Heart left ventricle (tissue), 16 donors: Measurements from ENCODE around the gene KATNBL1. TPM values are rescaled to one million over a fixed set of nuclear protein-coding genes. Genes with fewer than 3 reads are reported as not detected.

Experiments used
- ATAC-seq, 4 donors: fragments of 200-7000 bp; cut with Tn5 transposase; one replicate each; pipeline ENCODE4 v1.9.1; 2020 to 2022; ENCODE audit warnings: moderate library complexity in 4 of 4, mild to moderate bottlenecking in 3 of 4, moderate number of reproducible peaks in 1 of 4
- DNase-seq, 5 donors: peaks; one replicate each; pipeline ENCODE4 v3.0.0-alpha.2; 2020
- H3K27ac ChIP-seq, 12 donors: fragments of 200-600 bp; sonication (generic) in 4 of 12; one replicate each; pipeline versions ENCODE4 v1.5.0 to v1.8.0; 2016 to 2022; ENCODE audit warnings: mild to moderate bottlenecking in 2 of 12
- H3K27me3 ChIP-seq, 9 donors: fragments of 200-600 bp; sonication (generic) in 2 of 9; one replicate each; pipeline versions ENCODE4 v1.5.1 to v1.8.0; 2016 to 2022; ENCODE audit warnings: mild to moderate bottlenecking in 3 of 9
- H3K36me3 ChIP-seq, 9 donors: fragments of 200-600 bp; sonication (generic) in 2 of 9; one replicate each; pipeline versions ENCODE4 v1.5.0 to v1.8.0; 2018 to 2022; ENCODE audit warnings: mild to moderate bottlenecking in 2 of 9
- H3K4me1 ChIP-seq, 12 donors: fragments of 200-600 bp; sonication (generic) in 4 of 12; one replicate each; pipeline versions ENCODE4 v1.5.0 to v1.8.0; 2016 to 2022; ENCODE audit warnings: mild to moderate bottlenecking in 3 of 12
- H3K4me3 ChIP-seq, 12 donors: fragments of 200-600 bp; sonication (generic) in 4 of 12; one replicate each; pipeline versions ENCODE4 v1.5.0 to v1.8.0; 2017 to 2022; ENCODE audit warnings: mild to moderate bottlenecking in 9 of 12, moderate library complexity in 4 of 12
- H3K9me3 ChIP-seq, 12 donors: fragments of 200-600 bp; sonication (generic) in 4 of 12; one replicate each; pipeline versions ENCODE4 v1.5.0 to v1.8.0; 2016 to 2022; ENCODE audit warnings: mild to moderate bottlenecking in 1 of 12
- POLR2A ChIP-seq, 2 donors: fragments of 450-650 bp; IDR thresholded peaks; one replicate each; pipeline ENCODE4 v1.6.1; 2017; ENCODE audit warnings: antibody characterized with exemption in 2 of 2, mild to moderate bottlenecking in 2 of 2, moderate library complexity in 2 of 2
- WGBS, 4 donors: extraction: QIAGEN DNeasy Blood & Tissue Kit in 2 of 4; methylation state at CpG; one replicate each; pipeline versions ENCODE4 v1.1.5 to v1.1.7; 2013 to 2018; 5-methylcytosine and 5-hydroxymethylcytosine counted together
- intact Hi-C, 10 donors: fragments of 100-400 bp; cut with DNase I; formaldehyde crosslinking; loops; one replicate each; pipeline versions ENCODE4 v1.11.1 to v1.14.2; 2022
- long read RNA-seq, 3 donors: library from polyadenylated mRNA; unstranded; transcript quantifications; one replicate each; pipeline ENCODE4 v2.0.0, GENCODE V29; 2020 to 2021
- polyA plus RNA-seq, 2 donors: library from polyadenylated mRNA; stranded (reverse); fragments of 200-250 nt; gene quantifications; one replicate each; pipeline ENCODE4 v1.2.3, GENCODE V29; 2013
- total RNA-seq, 9 donors: library from RNA; depleted of rRNA in 2 of 9; stranded (reverse); fragments of >200 nt in 2 of 9; fragmentation: NEBNext Ultra II Directional in 3 of 9; extraction: Animal tissue kit (Norgen Biotek cat#: 25700) in 3 of 9; gene quantifications; one replicate each; pipeline versions ENCODE4 v1.1.0 to v1.2.4, GENCODE V29; 2016 to 2023
- TF ChIP-seq, protein P1 (sequence below), 12 donors: fragments of 200-600 bp; sonication (generic) in 4 of 12; IDR thresholded peaks; one replicate each; pipeline versions ENCODE4 v1.5.0 to v1.8.0; 2018 to 2022; ENCODE audit warnings: antibody characterized with exemption in 12 of 12, mild to moderate bottlenecking in 5 of 12
- donor health status: ischemic (EF 13 %, LVEDD 7.1; RV severe dilation, severe dysfunction).
- donor health status: healthy with polysubstance abuse.
- donor health status: DM: no; HTN: yes; CAD: no.
- donor health status: DM: no; HTN: no; CAD: no.
- donor health status: ischemic (EF 25% LVEDD 6.9; RV normal size, moderate dysfunction).
- donor health status: ischemic (EF 25% LVEDD 5.7; RV mildly dilated, moderate dysfunction).
- donor health status: healthy.
- donor health status: DM: yes; HTN: yes; CAD: no.
- donor health status: ischemic (EF 35%, LVEDD 5.7; RV mildly dilated, moderate dysfunction).
- donor health status: nonischemic (EF 11% LVEDD 7.7; RV severe dilation, severe dysfunction).
- donor health status: DM: yes; HTN: yes; CAD: no.
- donor health status: PGD.
- donor health status: ischemic (EF 29% LVEDD 5.4; RV normal size, mild dysfunction).
- donor health status: nonischemic (EF 23%, LVEDD 6.1; RV moderate dilation, normal function).

KATNBL1 gene, protein sequence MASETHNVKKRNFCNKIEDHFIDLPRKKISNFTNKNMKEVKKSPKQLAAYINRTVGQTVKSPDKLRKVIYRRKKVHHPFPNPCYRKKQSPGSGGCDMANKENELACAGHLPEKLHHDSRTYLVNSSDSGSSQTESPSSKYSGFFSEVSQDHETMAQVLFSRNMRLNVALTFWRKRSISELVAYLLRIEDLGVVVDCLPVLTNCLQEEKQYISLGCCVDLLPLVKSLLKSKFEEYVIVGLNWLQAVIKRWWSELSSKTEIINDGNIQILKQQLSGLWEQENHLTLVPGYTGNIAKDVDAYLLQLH
- total RNA-seq (10 to 100 TPM; 10.1 to 21.7 (median 15.8) TPM), polyA plus RNA-seq (10 to 100 TPM; 14.6 to 15.0 TPM)
- long read RNA-seq, donor 1, transcript KATNBL1-201 (10 exons, 2,723 nt): major isoform, 13 of 23 reads
- long read RNA-seq, donor 1, partial matches to known transcripts: 3 of 23 reads
- long read RNA-seq, donor 1, other reads (novel, unspliced or antisense): 6 of 23 reads
- long read RNA-seq, donor 2, transcript KATNBL1-201 (10 exons, 2,723 nt): major isoform, 58 of 85 reads
- long read RNA-seq, donor 2, partial matches to known transcripts: 3 of 85 reads
- long read RNA-seq, donor 2, other reads (novel, unspliced or antisense): 21 of 85 reads
- long read RNA-seq, donor 3, transcript KATNBL1-201 (10 exons, 2,723 nt): major isoform, 10 of 17 reads
- long read RNA-seq, donor 3, partial matches to known transcripts: 0 of 17 reads
- long read RNA-seq, donor 3, other reads (novel, unspliced or antisense): 4 of 17 reads

DNA sequence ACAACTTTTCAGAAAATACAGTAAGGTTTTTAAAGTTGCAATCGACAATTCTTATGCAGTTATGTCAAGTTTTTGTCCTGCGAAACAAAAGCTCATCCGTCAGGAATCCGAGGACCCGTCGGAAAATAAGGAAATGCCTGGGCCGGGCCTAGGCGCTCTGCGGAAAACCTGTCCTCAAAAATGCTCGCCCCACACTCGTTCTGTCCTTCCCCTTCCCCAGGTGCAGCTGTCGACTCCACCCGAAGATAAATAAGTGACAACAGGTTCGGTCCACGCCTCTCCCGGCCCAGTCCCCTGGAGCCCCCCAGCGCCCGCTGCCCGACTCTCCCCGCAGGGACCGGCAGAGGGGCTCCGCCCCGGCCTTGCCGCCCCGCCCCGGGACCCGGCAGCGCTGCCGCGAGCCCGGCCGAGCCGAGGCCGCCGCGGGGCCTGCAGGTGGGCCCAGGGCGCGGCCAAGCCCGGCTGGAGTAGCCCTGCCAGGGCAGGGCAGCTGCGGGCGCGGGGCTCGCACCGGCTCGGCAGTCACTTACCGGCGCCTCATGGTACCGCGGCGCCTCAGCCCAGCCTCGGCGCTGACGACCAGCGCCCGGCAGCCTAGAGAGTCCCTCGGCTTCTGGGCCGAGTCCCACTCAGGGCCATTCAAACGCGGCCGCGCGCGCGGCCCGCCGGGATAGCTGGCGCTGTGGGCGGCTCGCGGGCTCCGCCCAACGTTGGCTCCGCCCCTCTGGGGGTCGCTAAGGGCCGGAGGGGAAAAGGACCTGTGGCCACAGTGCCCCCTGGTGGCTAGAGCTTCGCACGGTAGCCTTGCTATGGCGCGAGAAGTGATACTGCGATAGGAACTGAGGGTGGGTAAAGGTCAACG is at the start of gene KATNBL1:
TSS of gene KATNBL1 (minus strand) at position 676 of the 862 bp plus-strand sequence. CDS start 46,420 bp downstream, outside the sequence.
- H3K27ac ChIP-seq: peak within 1 kb of the TSS; percentile 68 to 90 (median 82)
- peaks cover 0 to 4% (median 0%) of the 10 kb centered on the region in 9 donors for H3K36me3 ChIP-seq
- TF ChIP-seq, protein P1, sequence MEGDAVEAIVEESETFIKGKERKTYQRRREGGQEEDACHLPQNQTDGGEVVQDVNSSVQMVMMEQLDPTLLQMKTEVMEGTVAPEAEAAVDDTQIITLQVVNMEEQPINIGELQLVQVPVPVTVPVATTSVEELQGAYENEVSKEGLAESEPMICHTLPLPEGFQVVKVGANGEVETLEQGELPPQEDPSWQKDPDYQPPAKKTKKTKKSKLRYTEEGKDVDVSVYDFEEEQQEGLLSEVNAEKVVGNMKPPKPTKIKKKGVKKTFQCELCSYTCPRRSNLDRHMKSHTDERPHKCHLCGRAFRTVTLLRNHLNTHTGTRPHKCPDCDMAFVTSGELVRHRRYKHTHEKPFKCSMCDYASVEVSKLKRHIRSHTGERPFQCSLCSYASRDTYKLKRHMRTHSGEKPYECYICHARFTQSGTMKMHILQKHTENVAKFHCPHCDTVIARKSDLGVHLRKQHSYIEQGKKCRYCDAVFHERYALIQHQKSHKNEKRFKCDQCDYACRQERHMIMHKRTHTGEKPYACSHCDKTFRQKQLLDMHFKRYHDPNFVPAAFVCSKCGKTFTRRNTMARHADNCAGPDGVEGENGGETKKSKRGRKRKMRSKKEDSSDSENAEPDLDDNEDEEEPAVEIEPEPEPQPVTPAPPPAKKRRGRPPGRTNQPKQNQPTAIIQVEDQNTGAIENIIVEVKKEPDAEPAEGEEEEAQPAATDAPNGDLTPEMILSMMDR (IDR thresholded peaks at IDR 0.05): peak; percentile 88 to 99 (median 97)
- TF ChIP-seq POLR2A (IDR thresholded peaks at IDR 0.05): peak in 1 of 2 donors; percentile 95
- peak within 1 kb of the TSS; percentile 45 to 97 (median 73) for H3K4me3 ChIP-seq
- no peaks in the 10 kb centered on the region for H3K9me3 ChIP-seq
- peaks cover 0 to 17% (median 10%) of the 10 kb centered on the region in 12 donors for H3K4me1 ChIP-seq
- WGBS, 4 donors: 0 to 2% (median 0%) methylated on average over 28 to 81 of the region's 81 CpGs
- ATAC-seq: peak; percentile 97 to 100 (median 100)
- peak; percentile 95 to 99 (median 97) for DNase-seq
- intact Hi-C loops: loop anchor here in 9 of 10 donors (1.0 to 10.0 kb wide), 9 partner anchors 15 to 475 kb away; partner anchors contain the start of genes EMC7 (in 4 of the 9) and PGBD4 (in 3 of the 9)
- no peaks in the 10 kb centered on the region for H3K27me3 ChIP-seq

DNA sequence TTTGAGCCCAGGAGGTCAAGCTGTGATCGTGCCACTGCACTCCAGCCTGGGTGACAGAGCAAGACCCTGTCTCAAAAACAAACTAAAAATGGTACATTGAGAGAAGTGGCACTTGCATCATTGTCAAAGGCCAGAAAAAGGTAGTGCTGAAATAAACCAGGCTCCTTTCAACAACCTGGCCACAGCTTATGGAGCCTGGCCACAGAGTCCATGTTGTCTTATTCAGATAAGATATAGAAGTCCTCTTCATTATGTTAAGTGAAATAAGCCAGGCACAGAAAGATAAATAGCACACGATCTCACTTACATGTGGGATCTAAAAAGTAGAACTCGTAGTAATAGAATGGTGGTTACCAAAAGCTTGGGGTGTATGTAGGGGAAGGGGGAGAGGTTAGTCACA is 49.7 kb upstream of the KATNBL1 start:
- no peak overlapping the region for H3K4me3 ChIP-seq
- H3K36me3 ChIP-seq: peaks cover 0 to 67% (median 38%) of the 10 kb centered on the region in 9 donors
- TF ChIP-seq, protein P1 (IDR thresholded peaks at IDR 0.05): no peak
- TF ChIP-seq POLR2A (IDR thresholded peaks at IDR 0.05): no peak
- H3K27ac ChIP-seq: peak overlapping the region; percentile 2 to 82 (median 60)
- peaks cover 0 to 23% (median 2%) of the 10 kb centered on the region in 12 donors for H3K4me1 ChIP-seq
- intact Hi-C loops: loop anchor here in 4 of 10 donors (5.0 to 10.0 kb wide), 4 partner anchors 78 to 325 kb away; partner anchors contain the start of genes GOLGA8B (in 1 of the 4), NOP10 (in 1 of the 4), NUTM1 (in 1 of the 4) and SLC12A6 (in 1 of the 4)
- WGBS, 4 donors: 40 to 52% (median 45%) methylated on average over 3 of the region's 3 CpGs
- DNase-seq (peak in 4 of 5 donors; percentile 42 to 60 (median 50)), ATAC-seq (peak; percentile 89 to 92 (median 90))
- no peaks in the 10 kb centered on the region for H3K9me3 ChIP-seq
- no peaks in the 10 kb centered on the region for H3K27me3 ChIP-seq

DNA sequence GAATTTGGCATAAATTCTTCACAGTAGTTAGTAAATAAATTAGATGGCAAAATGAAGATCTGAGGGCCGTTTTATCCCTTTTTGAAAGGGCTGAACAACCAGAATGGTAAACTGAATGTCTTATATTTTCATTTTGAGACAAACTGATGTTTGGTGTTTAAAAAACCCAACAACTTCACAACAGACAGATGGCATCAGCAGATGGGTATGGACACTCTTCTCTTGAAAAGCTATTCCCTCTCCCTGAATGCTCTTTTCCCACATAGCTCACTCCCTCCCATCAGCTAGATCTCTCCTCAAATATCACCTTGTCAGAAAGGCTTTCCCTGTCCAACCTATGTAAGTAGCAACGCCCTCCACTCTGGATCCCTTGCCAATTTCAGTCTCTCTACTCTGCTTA is 48.3 kb upstream of the KATNBL1 start:
- DNase-seq (no peak), ATAC-seq (peak in 1 of 4 donors; percentile 14)
- Histone ChIP-seq H3K9me3 (no peaks in the 10 kb centered on the region), H3K36me3 (peaks cover 0 to 80% (median 52%) of the 10 kb centered on the region in 9 donors), H3K4me3 (no peak overlapping the region), H3K27ac (peak overlapping the region in 8 of 12 donors; percentile 2 to 82 (median 62)), H3K4me1 (peaks cover 0 to 23% (median 2%) of the 10 kb centered on the region in 12 donors), H3K27me3 (no peaks in the 10 kb centered on the region)
- no peak for TF ChIP-seq POLR2A (IDR thresholded peaks at IDR 0.05)
- TF ChIP-seq, protein P1 (IDR thresholded peaks at IDR 0.05): no peak
- intact Hi-C loops: loop anchor here in 4 of 10 donors (5.0 to 10.0 kb wide), 4 partner anchors 79 to 327 kb away; partner anchors contain the start of genes GOLGA8B (in 1 of the 4), NOP10 (in 1 of the 4), NUTM1 (in 1 of the 4) and SLC12A6 (in 1 of the 4)
- WGBS, 4 donors: 66 to 81% (median 70%) methylated on average over 2 of the region's 2 CpGs
